Measurements from ENCODE around the gene EVA1A.

The EVA1A gene

DNA sequence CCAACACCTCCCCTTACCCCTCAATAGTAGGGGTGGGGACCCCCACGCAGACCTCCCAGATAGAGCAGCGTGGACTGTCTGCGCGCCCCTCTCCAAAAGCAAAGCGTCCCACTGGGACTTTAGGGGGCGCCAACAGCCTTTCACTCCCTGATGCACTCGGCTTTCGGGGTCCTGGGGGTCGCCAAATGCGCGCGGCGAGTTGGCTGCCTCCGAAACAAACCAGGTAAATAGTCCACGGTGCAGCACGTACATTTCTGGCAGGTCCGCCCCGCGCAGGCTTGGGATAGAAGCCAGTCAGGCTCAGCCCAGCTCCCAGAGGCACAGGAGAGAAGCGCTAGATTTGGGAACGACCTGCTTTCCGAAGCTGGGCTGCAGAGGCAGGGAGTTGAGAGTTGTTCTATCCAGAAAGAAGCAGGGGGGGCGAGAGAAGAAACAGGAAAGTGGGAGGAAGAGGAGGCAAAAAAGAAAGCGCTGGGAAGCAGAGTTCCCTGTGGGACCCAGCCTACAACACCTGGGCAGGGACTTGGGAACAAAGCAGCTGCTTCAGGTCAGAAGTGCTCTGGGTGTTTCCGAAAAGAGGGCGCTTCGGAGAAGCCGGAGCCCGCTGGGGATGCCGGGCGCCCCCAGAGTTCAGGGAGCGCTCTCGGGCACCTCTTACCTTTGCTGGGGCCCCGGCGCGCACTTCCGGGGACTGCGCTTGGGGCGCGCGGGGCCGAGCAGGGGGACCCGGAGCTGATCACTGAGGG is 544 bp downstream of the EVA1A start:
- H3K79me2 ChIP-seq (ENCODE audit: insufficient read depth, low read length), result no peaks in the 10 kb centered on the region
- no peak overlapping the region for H2AFZ ChIP-seq (ENCODE audit: low read depth, low read length, severe bottlenecking)
- no peaks in the 10 kb centered on the region for H3K9me3 ChIP-seq (ENCODE audit: insufficient read depth, low read length)
- H3K4me3 ChIP-seq (ENCODE audit: insufficient read depth, low read length, poor library complexity, severe bottlenecking), result no peak overlapping the region
- H3K36me3 ChIP-seq (ENCODE audit: low read length), result no peaks in the 10 kb centered on the region
- no peak for TF ChIP-seq CTCF (IDR thresholded peaks at IDR 0.05; ENCODE audit: insufficient read depth, low read length, poor library complexity, severe bottlenecking)
- TF ChIP-seq EZH2phosphoT487 (conservative IDR thresholded peaks at IDR 0.05; ENCODE audit: low read length), result no peak
- no peaks in the 10 kb centered on the region for H3K27me3 ChIP-seq (ENCODE audit: low read length)
- no peak overlapping the region for H3K9ac ChIP-seq (ENCODE audit: low read length)
- no peaks in the 10 kb centered on the region for H4K20me1 ChIP-seq (ENCODE audit: low read depth, low read length)
- no peak overlapping the region for H3K27ac ChIP-seq (ENCODE audit: low read depth, low read length)
- no peak overlapping the region for H3K4me2 ChIP-seq (ENCODE audit: low read depth, low read length, poor library complexity, severe bottlenecking)
- H3F3A ChIP-seq (ENCODE audit: insufficient read depth), result no peaks in the 10 kb centered on the region
- no peaks in the 10 kb centered on the region for H3K9me2 ChIP-seq (replicated peaks; ENCODE audit: insufficient read depth, low read length)

- Histone ChIP-seq H4K20me1 (ENCODE audit: low read depth, low read length) (no peaks in the 10 kb centered on the region), H3K9ac (ENCODE audit: low read length) (no peak overlapping the region), H3K4me3 (ENCODE audit: insufficient read depth, low read length, poor library complexity, severe bottlenecking) (no peak overlapping the region), H3F3A (ENCODE audit: insufficient read depth) (no peaks in the 10 kb centered on the region), H3K27ac (ENCODE audit: low read depth, low read length) (no peak overlapping the region), H3K9me3 (ENCODE audit: insufficient read depth, low read length) (no peaks in the 10 kb centered on the region), H3K9me2 (replicated peaks; ENCODE audit: insufficient read depth, low read length) (no peaks in the 10 kb centered on the region), H2AFZ (ENCODE audit: low read depth, low read length, severe bottlenecking) (no peak overlapping the region), H3K4me2 (ENCODE audit: low read depth, low read length, poor library complexity, severe bottlenecking) (no peak overlapping the region), H3K27me3 (ENCODE audit: low read length) (no peaks in the 10 kb centered on the region), H3K79me2 (ENCODE audit: insufficient read depth, low read length) (no peaks in the 10 kb centered on the region), H3K36me3 (ENCODE audit: low read length) (no peaks in the 10 kb centered on the region)
- TF ChIP-seq CTCF (IDR thresholded peaks at IDR 0.05; ENCODE audit: insufficient read depth, low read length, poor library complexity, severe bottlenecking) (no peak), EZH2phosphoT487 (conservative IDR thresholded peaks at IDR 0.05; ENCODE audit: low read length) (no peak)
Observed at GRCh38 chr2:75559680-75560021, 1.1 kb downstream of the EVA1A start.

DNA sequence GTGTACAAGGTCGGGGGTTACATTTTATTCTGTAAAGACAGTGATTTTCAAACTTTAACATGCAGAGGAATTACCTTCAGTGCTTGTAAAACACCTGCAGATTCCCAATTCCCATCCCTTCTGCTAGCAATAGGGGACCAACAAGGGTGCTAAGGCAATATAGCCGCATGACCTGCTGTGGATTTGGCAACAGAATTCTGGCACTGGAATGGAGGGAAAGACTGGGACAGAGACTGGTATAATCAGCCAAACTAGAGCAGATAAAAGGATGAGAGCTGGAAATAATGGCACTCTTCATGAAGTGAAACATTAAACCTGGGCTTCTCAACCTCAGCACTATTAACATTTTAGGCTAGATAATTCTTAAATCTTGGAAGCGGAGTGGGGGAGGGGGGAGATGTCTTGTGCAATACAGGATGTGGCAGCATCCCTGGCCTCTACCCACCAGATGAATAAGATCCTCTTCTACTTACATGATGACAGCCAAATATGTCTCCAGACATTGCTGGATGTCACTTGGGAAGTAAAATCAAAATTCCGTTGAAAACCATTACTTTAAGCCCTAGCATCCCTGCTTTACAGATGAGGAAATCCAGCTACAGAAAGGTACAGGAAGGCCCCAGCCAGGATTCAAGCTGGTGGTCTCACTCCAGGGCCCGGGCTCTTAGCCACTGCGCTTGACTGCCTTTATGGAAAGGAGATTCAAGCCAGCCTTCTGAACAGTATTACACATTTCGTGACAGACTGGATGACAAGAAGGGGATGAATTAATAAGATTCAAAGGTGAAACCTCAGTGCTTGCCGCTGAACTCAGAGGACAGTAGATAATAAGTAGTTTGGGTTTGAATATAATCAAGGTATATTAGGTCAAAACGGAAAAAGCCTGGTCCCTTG is 1.7 kb downstream of the EVA1A start:
- no peaks in the 10 kb centered on the region for H3K36me3 ChIP-seq (ENCODE audit: low read length)
- H3K4me2 ChIP-seq (ENCODE audit: low read depth, low read length, poor library complexity, severe bottlenecking), result no peak overlapping the region
- H3K27ac ChIP-seq (ENCODE audit: low read depth, low read length), result no peak overlapping the region
- H3K9me3 ChIP-seq (ENCODE audit: insufficient read depth, low read length), result no peaks in the 10 kb centered on the region
- no peak overlapping the region for H2AFZ ChIP-seq (ENCODE audit: low read depth, low read length, severe bottlenecking)
- H3F3A ChIP-seq (ENCODE audit: insufficient read depth), result no peaks in the 10 kb centered on the region
- TF ChIP-seq EZH2phosphoT487 (conservative IDR thresholded peaks at IDR 0.05; ENCODE audit: low read length), result no peak
- no peaks in the 10 kb centered on the region for H3K9me2 ChIP-seq (replicated peaks; ENCODE audit: insufficient read depth, low read length)
- H3K9ac ChIP-seq (ENCODE audit: low read length), result no peak overlapping the region
- H3K79me2 ChIP-seq (ENCODE audit: insufficient read depth, low read length), result no peaks in the 10 kb centered on the region
- no peaks in the 10 kb centered on the region for H4K20me1 ChIP-seq (ENCODE audit: low read depth, low read length)
- H3K27me3 ChIP-seq (ENCODE audit: low read length), result no peaks in the 10 kb centered on the region
- H3K4me3 ChIP-seq (ENCODE audit: insufficient read depth, low read length, poor library complexity, severe bottlenecking), result no peak overlapping the region

DNA sequence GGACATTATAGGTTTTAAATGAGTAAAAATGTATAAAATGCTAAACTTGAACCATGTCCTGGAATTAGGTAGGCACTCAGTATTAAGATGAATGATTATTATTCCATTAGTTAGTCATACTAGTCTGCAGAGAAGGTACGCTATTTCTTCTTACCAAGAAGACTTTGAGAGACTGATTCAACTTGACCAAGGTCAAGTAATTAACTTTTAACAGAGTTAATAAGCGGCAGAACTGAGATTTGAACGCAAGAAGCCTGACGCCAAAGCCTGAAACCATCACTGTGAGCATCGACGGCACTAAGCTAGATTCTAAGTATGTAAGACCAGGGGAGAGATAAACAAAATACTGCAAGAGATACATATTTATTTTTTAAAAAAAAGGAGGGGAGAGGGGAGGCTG is 2.6 kb downstream of the EVA1A start:
- H3K27ac ChIP-seq (ENCODE audit: low read depth, low read length), result no peak overlapping the region
- TF ChIP-seq CTCF (IDR thresholded peaks at IDR 0.05; ENCODE audit: insufficient read depth, low read length, poor library complexity, severe bottlenecking) (no peak), EZH2phosphoT487 (conservative IDR thresholded peaks at IDR 0.05; ENCODE audit: low read length) (no peak)
- H3K27me3 ChIP-seq (ENCODE audit: low read length), result no peaks in the 10 kb centered on the region
- no peaks in the 10 kb centered on the region for H3K36me3 ChIP-seq (ENCODE audit: low read length)
- H4K20me1 ChIP-seq (ENCODE audit: low read depth, low read length), result no peaks in the 10 kb centered on the region
- no peaks in the 10 kb centered on the region for H3K9me2 ChIP-seq (replicated peaks; ENCODE audit: insufficient read depth, low read length)
- H3K4me3 ChIP-seq (ENCODE audit: insufficient read depth, low read length, poor library complexity, severe bottlenecking), result no peak overlapping the region
- H3K4me2 ChIP-seq (ENCODE audit: low read depth, low read length, poor library complexity, severe bottlenecking), result no peak overlapping the region
- H3F3A ChIP-seq (ENCODE audit: insufficient read depth), result no peaks in the 10 kb centered on the region
- no peaks in the 10 kb centered on the region for H3K79me2 ChIP-seq (ENCODE audit: insufficient read depth, low read length)
- no peak overlapping the region for H2AFZ ChIP-seq (ENCODE audit: low read depth, low read length, severe bottlenecking)
- no peak overlapping the region for H3K9ac ChIP-seq (ENCODE audit: low read length)
- no peaks in the 10 kb centered on the region for H3K9me3 ChIP-seq (ENCODE audit: insufficient read depth, low read length)
